Measurements from ENCODE around the gene SLC25A21.
A peak's percentile ranks its signal among the peaks of the same experiment; 100 is the strongest.
"Not testable (repeated sequence)": the region's sequence is repeated elsewhere in the genome, so short reads cannot be mapped to it uniquely, and the experiment has no call there.

The SLC25A21 gene

DNA sequence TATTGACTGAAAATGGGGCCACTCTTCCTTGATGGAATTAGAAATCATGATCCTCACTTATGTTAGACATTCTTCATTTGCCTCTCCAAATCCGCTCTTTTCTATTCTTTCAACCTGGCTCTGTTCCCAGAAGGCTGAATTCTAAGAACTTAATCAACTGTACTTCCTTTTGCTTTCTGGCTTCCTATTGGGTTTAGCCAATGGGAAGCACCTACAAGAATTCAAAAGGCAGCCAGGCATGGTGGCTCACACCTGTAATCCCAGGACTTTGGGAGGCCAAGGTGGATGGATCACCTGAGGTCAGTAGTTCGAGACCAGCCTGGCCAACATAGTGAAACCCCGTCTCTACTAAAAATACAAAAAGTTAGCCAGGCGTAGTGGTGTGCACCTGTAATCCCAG is 98.1 kb downstream of the SLC25A21 start:
- H3K4me1 ChIP-seq (ENCODE audit: control insufficient read depth, insufficient read depth, low read length); H3K27ac ChIP-seq (ENCODE audit: extremely low read depth, low read depth, low read length); H3K36me3 ChIP-seq (ENCODE audit: control insufficient read depth in 2 of 2, insufficient read depth in 1 of 2, low read length in 2 of 2); H3K9me3 ChIP-seq (ENCODE audit: control insufficient read depth, insufficient read depth, low read depth, low read length); CTCF ChIA-PET; H3K4me3 ChIP-seq (ENCODE audit: low read depth, low read length); POLR2A ChIA-PET: not testable (repeated sequence)
- TF ChIP-seq BCL6B (tag by site-specific recombination; IDR thresholded peaks at IDR 0.05): 0 out of 2 replicates have a peak, but pooled peaks have one; percentile 15

- H3K4me3 ChIP-seq (ENCODE audit: low read depth, low read length): no peak overlapping the region
- ChIA-PET POLR2A (no interaction called here), CTCF (no interaction called here)
- no peak overlapping the region for H3K27ac ChIP-seq (ENCODE audit: extremely low read depth, low read depth, low read length)
- H3K36me3 ChIP-seq (ENCODE audit: control insufficient read depth in 2 of 2, insufficient read depth in 1 of 2, low read length in 2 of 2): no peaks in the 10 kb centered on the region
- peaks cover 14% of the 10 kb centered on the region for H3K4me1 ChIP-seq (ENCODE audit: control insufficient read depth, insufficient read depth, low read length)
- no peak for TF ChIP-seq GLIS1 (tag by site-specific recombination; IDR thresholded peaks at IDR 0.05)
- TF ChIP-seq ZBTB10 (tag by site-specific recombination; IDR thresholded peaks at IDR 0.05): no peak
- no peak for TF ChIP-seq ZNF239 (tag by site-specific recombination; IDR thresholded peaks at IDR 0.05)
- TF ChIP-seq ZNF121 (tag by site-specific recombination; IDR thresholded peaks at IDR 0.05): no peak
- no peak for TF ChIP-seq ZNF791 (tag by site-specific recombination; IDR thresholded peaks at IDR 0.05)
- H3K9me3 ChIP-seq (ENCODE audit: control insufficient read depth, insufficient read depth, low read depth, low read length): no peaks in the 10 kb centered on the region; the same call in 1 of the 2 replicates
Measured at GRCh38 chr14:37063467-37064240, 108.8 kb downstream of the SLC25A21 start.

DNA sequence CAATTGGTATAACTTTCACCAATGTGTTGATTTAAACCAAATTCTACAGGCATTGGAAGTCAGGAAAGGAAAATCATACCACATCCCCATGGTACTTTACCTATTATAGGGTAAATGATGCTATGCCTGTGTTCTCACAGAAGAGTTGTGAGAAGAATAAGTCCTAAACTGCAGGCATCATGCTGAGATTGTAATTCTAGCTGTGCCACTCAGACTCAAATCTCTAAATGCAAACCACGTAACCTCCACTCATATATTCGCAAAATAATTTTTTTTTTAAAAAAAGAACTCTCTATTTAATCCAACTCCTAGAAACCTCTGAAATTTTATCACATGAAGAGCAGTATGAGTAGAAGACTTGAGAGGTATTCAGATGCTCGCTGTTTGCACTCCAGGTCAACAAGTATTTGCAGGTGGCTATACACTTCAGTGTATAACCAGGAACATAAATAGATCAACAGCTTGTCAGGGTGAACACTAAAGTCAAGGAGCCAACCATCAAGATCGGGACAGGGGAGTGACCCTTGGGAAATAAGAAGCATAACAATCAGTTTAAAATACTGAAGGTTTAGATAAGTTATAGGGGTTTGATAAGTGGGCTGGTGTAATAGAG is 110.1 kb downstream of the SLC25A21 start:
- Histone ChIP-seq H3K27ac (ENCODE audit: extremely low read depth, low read depth, low read length) (no peak overlapping the region), H3K4me3 (ENCODE audit: low read depth, low read length) (no peak overlapping the region), H3K4me1 (ENCODE audit: control insufficient read depth, insufficient read depth, low read length) (peaks cover 14% of the 10 kb centered on the region), H3K9me3 (ENCODE audit: control insufficient read depth, insufficient read depth, low read depth, low read length) (no peaks in the 10 kb centered on the region; the same call in 1 of the 2 replicates), H3K36me3 (ENCODE audit: control insufficient read depth in 2 of 2, insufficient read depth in 1 of 2, low read length in 2 of 2) (no peaks in the 10 kb centered on the region)
- ChIA-PET POLR2A (no interaction called here), CTCF (interaction anchor here (0.7 to 0.8 kb wide), 2 partner anchors 56 to 374 kb away, joined by 3 to 4 read pairs; no protein-coding TSS in a partner anchor)
- TF ChIP-seq PRDM6 (tag by site-specific recombination; IDR thresholded peaks at IDR 0.05): peak; percentile 55; the same call in 1 of the 2 replicates
- TF ChIP-seq ZFP69B (tag by site-specific recombination; IDR thresholded peaks at IDR 0.05): no peak
- TF ChIP-seq, protein P1, sequence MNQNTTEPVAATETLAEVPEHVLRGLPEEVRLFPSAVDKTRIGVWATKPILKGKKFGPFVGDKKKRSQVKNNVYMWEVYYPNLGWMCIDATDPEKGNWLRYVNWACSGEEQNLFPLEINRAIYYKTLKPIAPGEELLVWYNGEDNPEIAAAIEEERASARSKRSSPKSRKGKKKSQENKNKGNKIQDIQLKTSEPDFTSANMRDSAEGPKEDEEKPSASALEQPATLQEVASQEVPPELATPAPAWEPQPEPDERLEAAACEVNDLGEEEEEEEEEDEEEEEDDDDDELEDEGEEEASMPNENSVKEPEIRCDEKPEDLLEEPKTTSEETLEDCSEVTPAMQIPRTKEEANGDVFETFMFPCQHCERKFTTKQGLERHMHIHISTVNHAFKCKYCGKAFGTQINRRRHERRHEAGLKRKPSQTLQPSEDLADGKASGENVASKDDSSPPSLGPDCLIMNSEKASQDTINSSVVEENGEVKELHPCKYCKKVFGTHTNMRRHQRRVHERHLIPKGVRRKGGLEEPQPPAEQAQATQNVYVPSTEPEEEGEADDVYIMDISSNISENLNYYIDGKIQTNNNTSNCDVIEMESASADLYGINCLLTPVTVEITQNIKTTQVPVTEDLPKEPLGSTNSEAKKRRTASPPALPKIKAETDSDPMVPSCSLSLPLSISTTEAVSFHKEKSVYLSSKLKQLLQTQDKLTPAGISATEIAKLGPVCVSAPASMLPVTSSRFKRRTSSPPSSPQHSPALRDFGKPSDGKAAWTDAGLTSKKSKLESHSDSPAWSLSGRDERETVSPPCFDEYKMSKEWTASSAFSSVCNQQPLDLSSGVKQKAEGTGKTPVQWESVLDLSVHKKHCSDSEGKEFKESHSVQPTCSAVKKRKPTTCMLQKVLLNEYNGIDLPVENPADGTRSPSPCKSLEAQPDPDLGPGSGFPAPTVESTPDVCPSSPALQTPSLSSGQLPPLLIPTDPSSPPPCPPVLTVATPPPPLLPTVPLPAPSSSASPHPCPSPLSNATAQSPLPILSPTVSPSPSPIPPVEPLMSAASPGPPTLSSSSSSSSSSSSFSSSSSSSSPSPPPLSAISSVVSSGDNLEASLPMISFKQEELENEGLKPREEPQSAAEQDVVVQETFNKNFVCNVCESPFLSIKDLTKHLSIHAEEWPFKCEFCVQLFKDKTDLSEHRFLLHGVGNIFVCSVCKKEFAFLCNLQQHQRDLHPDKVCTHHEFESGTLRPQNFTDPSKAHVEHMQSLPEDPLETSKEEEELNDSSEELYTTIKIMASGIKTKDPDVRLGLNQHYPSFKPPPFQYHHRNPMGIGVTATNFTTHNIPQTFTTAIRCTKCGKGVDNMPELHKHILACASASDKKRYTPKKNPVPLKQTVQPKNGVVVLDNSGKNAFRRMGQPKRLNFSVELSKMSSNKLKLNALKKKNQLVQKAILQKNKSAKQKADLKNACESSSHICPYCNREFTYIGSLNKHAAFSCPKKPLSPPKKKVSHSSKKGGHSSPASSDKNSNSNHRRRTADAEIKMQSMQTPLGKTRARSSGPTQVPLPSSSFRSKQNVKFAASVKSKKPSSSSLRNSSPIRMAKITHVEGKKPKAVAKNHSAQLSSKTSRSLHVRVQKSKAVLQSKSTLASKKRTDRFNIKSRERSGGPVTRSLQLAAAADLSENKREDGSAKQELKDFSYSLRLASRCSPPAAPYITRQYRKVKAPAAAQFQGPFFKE (tag by site-specific recombination; IDR thresholded peaks at IDR 0.05; ENCODE audit: borderline replicate concordance): no peak
- no peak for TF ChIP-seq KLF16 (tag by site-specific recombination; IDR thresholded peaks at IDR 0.05)
- TF ChIP-seq ZEB2 (tag by site-specific recombination; IDR thresholded peaks at IDR 0.05): no peak
- TF ChIP-seq ZNF600 (tag by site-specific recombination; IDR thresholded peaks at IDR 0.05): no peak
- no peak for TF ChIP-seq SALL2 (tag by site-specific recombination; IDR thresholded peaks at IDR 0.05; ENCODE audit: borderline replicate concordance)
